HG02759 (cell line): Measurements from ENCODE around the gene UNC45B.
A peak's percentile ranks its signal among the peaks of the same experiment; 100 is the strongest.
"Not testable (repeated sequence)": the region's sequence is repeated elsewhere in the genome, so short reads cannot be mapped to it uniquely, and the experiment has no call there.

Experiments used
- ATAC-seq: cut with Tn5 transposase; IDR thresholded peaks from one replicate; pipeline ENCODE4 v1.9.1; 2021; ENCODE audit warnings: mild to moderate bottlenecking, moderate library complexity; ENCODE audit not compliant: unreplicated experiment

Gene UNC45B, protein sequence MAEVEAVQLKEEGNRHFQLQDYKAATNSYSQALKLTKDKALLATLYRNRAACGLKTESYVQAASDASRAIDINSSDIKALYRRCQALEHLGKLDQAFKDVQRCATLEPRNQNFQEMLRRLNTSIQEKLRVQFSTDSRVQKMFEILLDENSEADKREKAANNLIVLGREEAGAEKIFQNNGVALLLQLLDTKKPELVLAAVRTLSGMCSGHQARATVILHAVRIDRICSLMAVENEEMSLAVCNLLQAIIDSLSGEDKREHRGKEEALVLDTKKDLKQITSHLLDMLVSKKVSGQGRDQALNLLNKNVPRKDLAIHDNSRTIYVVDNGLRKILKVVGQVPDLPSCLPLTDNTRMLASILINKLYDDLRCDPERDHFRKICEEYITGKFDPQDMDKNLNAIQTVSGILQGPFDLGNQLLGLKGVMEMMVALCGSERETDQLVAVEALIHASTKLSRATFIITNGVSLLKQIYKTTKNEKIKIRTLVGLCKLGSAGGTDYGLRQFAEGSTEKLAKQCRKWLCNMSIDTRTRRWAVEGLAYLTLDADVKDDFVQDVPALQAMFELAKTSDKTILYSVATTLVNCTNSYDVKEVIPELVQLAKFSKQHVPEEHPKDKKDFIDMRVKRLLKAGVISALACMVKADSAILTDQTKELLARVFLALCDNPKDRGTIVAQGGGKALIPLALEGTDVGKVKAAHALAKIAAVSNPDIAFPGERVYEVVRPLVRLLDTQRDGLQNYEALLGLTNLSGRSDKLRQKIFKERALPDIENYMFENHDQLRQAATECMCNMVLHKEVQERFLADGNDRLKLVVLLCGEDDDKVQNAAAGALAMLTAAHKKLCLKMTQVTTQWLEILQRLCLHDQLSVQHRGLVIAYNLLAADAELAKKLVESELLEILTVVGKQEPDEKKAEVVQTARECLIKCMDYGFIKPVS

DNA sequence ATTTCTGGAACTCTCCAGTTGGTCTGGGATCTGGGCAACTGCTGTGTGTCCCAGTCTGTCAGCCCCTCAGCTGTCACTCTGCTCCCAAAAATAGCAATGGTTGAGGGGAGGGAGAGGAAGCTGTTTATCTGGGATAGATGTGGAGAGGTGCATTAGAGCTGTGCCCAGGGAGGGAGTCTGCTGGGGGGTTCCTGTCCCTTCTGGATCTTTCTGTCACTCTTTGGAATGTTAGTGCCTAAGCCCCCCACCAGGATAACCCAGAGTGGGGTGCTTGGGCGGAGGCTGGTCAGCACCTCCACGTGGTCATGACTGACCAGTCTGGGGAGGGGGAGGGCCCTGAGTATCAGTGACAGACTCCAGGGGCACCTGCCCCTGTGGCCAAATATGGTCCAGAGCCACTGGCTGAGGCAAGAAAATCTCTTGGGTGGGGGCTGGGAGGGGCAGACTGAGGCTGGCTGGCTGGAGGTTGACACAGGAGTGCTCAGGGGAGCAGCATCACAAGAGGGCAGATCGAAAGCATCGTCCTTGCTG lies at the start of gene UNC45B:
Gene UNC45B, plus strand, starts transcription at position 443 of the 531 bp plus-strand sequence. CDS start 447 bp downstream, outside the sequence.
- ATAC-seq: no peak

DNA sequence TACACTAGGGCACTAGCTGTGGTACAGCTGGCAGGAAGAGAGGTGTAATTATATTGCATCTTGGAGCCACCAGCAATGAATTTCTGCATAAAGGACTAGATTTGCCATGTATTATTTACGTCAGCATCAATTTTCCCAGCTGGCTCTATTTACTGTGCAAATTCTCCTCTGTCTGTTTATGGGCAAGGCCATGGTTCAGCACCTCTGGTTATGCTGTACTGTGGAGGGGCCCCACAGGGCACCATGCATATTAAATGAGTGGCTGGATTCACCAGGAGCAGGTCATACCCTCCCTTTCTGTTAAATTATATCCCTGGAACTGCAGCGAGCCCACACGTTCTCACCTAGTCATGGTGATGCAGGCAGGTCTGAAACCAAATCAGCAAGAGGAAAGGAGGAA lies 47.7 kb upstream of the UNC45B start:
- ATAC-seq: no peak

DNA sequence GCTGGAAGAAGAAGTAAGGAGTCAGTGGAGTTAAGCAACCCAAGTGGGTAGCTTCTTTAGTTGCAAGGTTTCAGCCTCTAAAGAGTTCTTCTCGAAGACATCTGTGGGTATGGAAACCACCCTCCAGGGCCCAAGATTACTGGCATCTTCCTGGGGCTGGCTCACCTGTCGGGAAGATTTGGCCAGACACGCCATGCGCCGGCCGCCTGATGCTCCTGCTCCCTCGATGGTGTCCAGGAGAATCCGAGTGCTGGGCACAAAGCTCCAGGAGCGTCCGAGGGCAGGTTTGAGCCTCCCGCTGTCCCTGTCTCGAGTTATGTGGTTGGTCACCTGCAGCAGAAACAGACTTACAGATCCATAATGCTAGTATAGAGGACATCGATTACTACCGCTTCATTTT lies 46.6 kb upstream of the UNC45B start:
- ATAC-seq: no peak

DNA sequence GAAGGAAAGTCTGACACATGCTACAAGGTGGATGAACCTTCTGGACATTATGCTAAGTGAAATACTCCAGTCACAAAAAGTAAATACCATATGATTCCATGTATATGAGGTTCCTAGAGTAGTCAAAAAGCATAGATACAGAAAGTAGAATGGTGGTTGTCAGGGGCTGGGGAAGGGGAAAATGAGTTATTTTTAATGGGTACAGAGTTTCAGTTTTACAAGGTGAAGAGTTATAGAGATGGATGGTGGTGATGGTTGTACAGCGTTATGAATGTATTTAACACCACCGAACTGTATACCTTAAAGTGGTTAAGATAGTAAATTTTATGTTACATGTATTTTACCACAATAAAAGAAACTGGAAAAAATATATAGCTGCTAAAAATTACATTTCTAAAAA lies 45.9 kb upstream of the UNC45B start:
- ATAC-seq: no peak

DNA sequence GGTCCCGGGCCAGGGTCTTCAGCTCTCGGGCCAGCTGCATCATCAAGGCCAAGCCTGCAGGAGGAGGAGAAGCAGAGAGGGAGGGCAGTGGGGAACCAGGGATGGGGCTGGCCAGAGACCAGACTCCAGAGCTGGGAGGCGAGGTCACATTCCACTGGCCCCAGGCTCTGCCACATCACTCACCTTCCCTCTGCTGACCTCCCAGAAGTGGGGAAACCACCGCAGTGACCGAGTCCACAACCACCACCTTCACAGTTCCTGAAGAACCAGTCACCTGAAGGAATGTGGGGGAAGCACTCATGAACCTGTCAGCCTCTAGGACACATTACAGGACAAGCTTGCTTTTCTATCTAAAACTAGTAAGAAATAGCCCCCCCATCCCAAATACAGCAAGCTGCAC lies 44.3 kb upstream of the UNC45B start:
- no peak for ATAC-seq

DNA sequence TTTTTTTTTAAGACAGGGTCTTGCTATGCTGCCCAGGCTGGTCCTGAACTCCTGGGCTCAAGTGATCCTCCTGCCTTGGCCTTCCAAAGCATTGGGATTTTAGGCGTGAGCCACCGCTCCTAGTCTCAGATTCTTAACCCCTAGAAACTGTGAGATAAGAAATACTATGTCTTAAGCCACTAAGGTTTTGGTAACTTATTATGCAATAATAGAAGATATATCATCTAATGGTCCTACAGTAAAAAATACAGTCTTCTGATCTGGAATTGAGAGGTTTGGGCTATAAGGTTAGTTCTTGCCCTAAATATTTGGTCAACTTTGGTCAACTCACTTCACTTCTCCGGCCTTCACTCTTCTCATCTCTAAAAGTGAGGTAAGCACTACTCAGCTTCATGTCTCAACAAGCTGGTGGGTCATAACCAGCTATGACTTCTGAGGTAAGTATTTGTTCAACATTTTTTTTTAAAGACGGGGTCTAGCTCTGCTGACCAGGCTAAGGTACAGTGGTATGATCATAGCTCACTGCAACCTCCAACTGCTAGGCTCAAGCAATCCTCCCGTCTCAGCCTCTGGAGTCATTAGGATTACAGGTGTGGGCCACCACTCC lies 42.7 kb upstream of the UNC45B start:
- no peak for ATAC-seq

DNA sequence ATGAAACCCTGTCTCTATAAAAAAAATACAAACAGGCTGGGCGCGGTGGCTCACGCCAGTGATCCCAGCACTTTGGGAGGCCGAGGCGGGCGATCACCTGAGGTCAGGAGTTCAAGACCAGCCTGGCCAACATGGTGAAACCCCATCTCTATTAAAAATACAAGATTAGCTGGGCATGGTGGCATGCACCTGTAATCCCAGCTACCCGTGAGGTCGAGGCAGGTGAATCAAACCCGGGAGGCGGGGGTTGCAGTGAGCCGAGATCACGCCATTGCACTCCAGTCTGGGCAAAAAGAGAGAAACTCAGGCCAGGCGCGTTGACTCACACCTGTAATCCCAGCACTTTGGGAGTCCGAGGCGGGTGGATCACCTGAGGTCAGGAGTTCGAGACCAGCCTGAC lies 36.8 kb upstream of the UNC45B start:
- ATAC-seq: not testable (repeated sequence)

DNA sequence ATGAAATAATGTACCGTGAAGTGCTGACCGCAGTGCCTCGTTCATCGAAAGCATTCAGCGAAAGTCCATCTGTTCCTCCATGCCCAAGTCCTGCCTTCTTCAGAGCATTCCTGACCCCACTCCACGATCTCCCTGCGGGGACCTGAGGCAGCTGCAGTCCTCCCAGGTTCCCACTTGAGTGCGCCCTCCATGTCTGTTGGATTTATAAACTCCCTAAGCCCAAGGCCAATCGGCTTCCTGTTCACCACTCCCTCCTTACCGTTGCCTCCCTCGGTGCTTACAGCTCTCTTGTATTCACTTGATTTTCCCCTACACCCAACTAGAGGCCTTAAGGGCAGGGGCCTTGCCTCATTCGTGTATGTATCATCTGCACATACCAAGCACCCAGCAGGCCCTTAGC lies 30.8 kb upstream of the UNC45B start:
- no peak for ATAC-seq

DNA sequence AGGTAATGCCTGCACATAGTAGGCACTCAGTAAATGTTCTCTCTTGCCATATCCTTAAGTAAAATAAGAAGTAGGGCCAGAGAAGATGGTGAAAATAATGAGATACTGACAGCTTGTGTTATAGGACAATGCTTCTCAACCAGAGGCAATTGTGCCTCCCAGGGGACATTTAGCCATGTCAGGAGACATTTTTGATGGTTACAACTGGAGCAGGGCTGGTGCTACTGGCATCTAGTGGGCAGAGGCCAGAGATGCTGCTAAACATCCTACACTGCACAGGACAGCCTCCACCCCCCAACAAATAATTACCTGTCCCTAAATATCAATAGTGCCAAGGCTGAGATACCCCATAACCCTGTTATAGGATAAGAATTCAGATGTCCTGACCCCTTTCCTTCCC lies 29.6 kb upstream of the UNC45B start:
- no peak for ATAC-seq

DNA sequence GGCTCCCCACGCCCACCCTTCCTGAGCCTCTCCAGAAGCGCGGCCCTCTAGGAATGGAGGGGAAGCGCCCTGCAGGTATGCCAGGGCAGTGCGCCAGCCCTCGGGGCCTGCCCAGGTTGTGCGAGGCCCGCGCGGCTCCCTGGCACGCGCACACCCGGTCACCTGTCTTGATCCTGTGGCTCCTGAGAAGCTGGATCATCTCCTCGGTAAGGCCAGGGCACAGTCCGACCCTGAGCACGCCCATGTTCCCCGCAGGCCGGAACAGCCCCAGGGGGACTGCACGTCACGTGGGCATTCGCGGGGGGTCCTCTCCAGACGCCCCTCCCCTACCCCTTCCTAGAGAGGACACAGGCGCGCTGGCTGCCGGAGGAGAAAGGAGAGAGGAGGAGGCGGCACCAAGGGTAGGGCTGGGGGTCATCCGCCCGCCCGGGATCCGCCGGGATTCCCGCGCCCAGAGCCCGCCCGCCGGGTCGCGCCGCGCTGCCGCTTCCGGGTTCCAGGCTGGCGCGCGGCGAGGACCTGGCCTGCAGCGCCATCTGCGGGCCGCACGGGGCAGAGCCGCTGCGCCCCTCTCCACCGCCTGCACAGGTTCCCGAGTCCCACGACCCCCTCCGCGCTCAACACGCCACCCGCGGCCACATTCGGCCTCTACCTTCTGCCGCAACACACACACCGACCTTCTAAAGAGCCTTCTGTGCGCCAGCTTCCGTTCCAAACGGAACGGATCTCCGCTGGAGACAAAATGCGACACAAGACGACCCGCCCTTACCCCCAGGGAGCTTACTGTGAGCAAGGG lies 28.0 kb upstream of the UNC45B start, which contains the start of gene RAD51D:
Gene RAD51D, minus strand, starts transcription at position 491 of the 796 bp plus-strand sequence. Its CDS starts 247 bp downstream, at position 244.
- ATAC-seq: peak; percentile 86

DNA sequence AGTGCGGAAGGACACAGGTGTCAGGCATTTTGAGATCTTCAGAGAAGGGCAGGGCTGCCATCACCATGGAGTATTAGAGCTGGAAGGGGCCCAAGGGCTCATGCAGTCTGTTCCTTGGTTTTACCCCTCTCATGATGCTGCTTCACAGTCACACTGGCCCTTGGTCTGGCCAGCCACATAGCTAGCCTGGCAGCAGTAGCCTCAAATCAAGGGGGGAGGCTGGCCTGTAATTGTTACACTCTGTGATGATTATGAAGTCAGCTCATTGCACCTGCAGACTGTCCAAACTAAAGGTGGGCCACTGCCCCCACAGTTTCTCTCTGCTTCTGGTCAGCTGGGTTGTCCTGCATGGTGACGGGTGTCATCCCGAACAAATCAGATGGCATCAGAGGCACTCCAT lies 26.3 kb upstream of the UNC45B start, which contains the start of gene FNDC8:
Gene FNDC8, plus strand, starts transcription at position 301 of the 400 bp plus-strand sequence. Its CDS starts 79 bp downstream, at position 380.
- no peak for ATAC-seq

DNA sequence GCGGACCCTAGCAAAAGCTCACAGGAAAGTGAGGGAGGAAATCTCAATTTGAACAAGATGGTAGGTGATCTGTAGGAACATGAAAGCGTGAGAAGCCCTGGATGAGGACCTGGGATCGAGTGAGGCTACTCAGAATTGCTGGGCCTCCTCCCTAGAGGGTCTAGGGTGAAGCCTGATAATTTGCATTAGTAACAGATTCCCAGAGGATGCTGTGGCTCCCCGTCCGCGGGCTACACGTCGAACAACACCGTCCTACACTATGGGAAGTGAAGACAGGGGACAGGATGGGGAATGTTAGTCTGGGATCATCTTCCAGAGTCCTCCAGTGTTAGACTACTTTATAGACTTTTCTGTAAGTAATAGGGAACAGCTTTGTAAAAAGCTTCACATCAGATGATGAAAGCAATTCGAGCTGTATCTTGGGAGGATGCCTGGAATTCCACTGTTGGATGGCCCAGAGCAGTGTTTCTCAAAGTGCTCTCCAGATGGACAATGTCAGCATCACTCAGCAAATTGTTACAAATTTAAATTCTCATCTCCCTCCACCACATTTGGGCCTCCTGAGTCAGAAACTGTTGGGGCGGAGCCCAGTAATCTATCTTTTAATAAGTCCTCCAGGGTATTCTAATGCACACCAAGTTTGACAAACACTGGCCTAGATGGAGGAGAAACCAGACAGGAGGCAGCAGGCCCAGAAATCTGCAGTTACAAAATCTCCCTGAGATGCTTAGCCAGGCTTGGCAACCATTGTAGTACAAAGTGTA lies 19.7 kb upstream of the UNC45B start:
- no peak for ATAC-seq

DNA sequence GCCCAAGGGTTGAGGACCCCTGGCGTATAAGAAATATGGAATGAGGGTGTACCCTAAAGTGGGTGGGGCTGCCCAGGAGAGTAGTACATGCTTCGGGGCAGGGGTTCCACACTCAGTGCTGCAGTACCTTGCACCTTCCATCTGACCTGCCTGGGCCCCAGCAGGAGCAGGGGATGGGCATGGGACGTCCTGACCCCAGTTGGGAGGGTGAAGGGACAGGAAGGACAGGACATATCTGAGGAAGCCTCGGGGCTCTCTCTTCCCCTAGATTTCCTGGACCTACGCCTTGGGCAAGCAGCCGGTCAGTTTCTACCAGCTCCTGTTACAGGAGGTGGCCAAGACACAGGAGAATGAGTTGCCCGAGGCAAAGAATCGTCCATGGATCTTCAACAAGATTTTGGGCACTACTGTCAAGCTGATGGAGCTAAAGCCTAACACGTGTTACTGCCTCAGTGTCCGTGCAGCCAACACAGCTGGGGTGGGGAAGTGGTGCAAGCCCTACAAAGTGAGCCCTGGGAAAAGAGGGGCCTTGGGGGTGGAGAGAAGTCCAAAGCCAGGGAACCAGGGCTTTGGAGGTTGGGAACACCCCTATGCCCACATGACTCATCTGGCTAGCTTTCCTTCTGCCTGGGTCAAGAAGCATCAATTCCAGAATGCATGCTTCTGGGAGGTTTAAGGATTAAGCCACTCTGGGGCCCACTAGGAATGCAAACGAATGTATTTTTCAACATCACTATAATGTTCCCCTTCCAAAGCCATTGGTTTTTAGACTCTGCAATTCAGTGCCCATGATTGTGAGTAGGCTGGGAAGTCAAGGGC lies 18.3 kb upstream of the UNC45B start:
- no peak for ATAC-seq

DNA sequence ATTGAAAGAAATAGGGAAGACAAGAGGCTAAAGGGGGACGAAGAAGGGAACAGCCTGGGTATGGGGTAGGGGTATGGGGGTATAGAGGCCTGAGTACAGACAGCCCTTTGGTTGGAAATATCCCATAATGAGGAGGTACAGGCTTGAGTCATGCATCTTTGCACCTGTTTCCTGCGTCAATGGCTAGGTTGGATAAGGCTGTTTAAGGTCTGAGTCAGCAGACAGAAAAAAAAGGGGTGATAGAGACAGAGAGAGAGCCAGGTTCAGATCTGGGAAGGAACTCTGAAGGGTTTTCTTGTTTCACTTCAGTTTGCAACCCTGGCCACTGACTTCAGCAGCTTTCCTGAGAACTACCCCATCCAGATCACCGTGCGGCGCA lies 17.7 kb upstream of the UNC45B start:
- no peak for ATAC-seq

DNA sequence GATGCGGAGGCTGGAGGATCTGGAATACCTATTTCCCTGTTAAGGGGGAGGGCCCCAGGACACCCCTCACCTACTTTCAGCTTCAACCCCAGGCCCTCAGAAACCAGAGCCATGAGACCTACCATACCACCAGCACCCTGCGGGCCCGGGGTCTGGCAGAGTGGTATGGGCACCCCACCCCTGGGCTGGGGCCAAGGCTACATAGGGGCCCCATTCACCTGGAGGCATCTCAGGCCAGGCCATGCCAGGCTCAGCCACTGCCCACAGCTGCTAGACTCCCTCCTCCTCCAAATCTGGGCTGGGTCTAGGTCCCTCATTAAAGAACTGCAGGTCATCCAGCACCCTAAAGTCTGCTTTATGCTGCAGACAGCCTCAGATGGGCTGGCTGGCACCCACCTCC lies 17.2 kb upstream of the UNC45B start:
- ATAC-seq: no peak

DNA sequence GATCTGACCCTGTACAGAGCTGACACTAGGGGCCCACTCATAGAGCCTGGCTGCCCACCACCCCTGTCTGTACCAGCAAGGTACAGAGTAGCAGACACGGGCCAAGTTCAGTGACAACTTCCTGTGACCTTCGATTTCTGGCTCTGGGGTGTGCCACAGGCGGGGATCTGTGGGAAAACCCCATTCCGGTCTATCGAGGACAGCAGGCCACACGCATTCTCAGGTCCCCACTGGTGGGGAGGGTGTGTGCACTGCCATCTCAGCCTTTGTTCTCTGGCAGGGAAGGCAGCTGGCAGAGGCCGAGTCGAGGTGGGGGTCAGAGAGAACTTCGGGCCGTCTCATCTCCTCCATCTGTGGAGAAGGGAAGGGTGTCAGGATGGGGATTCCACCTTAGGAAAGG lies 15.5 kb upstream of the UNC45B start:
- ATAC-seq: no peak

DNA sequence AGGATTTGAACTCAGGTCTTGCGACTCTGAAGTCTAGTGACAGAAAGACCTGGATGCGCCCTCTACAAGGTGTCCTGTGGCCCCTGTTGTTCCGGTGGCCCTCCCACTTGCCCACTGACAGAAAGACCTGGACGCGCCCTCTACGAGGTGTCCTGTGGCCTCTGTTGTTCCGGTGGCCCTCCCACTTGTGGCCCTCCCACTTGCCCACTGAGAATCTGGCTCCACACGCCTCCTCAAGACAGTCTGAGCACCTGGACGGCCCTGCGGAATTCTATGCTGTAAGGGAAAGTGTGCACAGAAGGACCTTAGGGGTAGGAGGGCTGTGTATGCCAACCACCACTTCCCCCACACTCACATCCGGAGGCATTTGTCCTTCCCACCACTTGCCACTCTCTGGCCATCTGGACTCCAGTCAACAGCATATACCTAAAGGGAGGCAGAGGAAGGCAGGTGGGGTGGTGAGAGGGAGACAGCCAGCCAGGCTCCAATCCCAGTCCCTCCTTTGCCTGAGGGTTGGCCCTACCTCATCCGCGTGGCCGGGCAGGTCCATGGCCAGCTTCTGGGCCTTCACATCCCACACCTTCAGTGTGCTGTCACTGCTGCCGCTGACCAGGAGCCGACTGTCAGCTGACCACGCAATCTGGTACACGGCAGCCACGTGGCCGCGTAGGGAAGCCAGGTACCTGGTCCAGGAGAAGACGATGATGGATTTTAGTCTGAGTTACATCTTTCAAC lies 14.6 kb upstream of the UNC45B start:
- ATAC-seq: no peak

DNA sequence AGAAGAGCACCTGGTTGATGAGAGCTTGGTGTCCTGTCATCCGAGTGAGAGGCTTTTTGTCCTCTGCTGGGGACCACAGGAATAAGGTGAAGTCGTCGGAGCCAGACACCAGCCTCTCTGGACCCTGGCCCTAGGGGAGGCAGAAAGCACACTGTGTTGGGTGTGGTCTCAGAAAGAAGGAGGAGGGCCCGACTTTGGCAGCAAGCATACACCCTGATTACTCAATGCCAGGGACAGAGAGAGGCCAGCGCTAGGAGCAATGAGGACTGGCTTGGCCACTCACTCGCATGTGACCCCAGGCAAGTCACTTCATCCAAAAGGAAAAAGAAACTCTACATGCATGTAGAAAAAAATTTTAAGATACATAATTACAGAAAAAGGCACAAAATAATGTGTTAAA lies 12.3 kb upstream of the UNC45B start:
- no peak for ATAC-seq
